Sigmoid colon (tissue), 4 donors: ENCODE results near the gene ACOT2.

Experiments
- CTCF ChIP-seq, 4 experiments: fragments of 450-650 bp in 3 of 4; fragments of 200-600 bp in 1 of 4; IDR thresholded peaks; one replicate each; pipeline ENCODE4 v1.5.1; 2016 to 2019; ENCODE audit warnings: antibody characterized with exemption in 4 of 4, mild to moderate bottlenecking in 3 of 4, moderate library complexity in 2 of 4
- POLR2A ChIP-seq, 2 donors: fragments of 450-650 bp; IDR thresholded peaks; one replicate each; pipeline ENCODE4 v1.6.1; 2016; ENCODE audit warnings: antibody characterized with exemption in 2 of 2, mild to moderate bottlenecking in 2 of 2, moderate library complexity in 2 of 2
- POLR2AphosphoS5 ChIP-seq, 4 donors: sonication (generic); formaldehyde crosslinking; IDR thresholded peaks; one replicate each; pipeline ENCODE4 v1.6.1; 2017; ENCODE audit warnings: antibody characterized with exemption in 4 of 4

GRCh38 chr14:73589116-73589515 is 20.1 kb downstream of the ACOT2 start:
- TF ChIP-seq CTCF (IDR thresholded peaks at IDR 0.05), result no peak
- no peak for TF ChIP-seq POLR2AphosphoS5 (IDR thresholded peaks at IDR 0.05)
- no peak for TF ChIP-seq POLR2A (IDR thresholded peaks at IDR 0.05)
